Bronchial epithelial cell (primary cell): ENCODE measurements around the gene AOC2. TPM values are rescaled to one million over a fixed set of nuclear protein-coding genes. Genes with fewer than 3 reads are reported as not detected.

Experiments used
- DNase-seq: peaks from one replicate; pipeline ENCODE4 v3.0.0-alpha.2; 2010; ENCODE audit warnings: low read depth
- FAIRE-seq: peaks from 2 replicates; lab custom pipeline; 2011; peaks lifted over from hg19 to GRCh38; lab: Jason Lieb, UNC
- H3K27me3 ChIP-seq: 2 replicates; pipeline ENCODE4 v1.5.1; 2011; ENCODE audit warnings: low read length; ENCODE audit not compliant: control insufficient read depth, insufficient read depth
- H3K36me3 ChIP-seq: 2 replicates; pipeline ENCODE4 v1.5.1; 2011; ENCODE audit warnings: low read length; ENCODE audit not compliant: control insufficient read depth, insufficient read depth
- H3K4me3 ChIP-seq: 2 replicates; pipeline ENCODE4 v1.5.1; 2011; ENCODE audit warnings: mild to moderate bottlenecking, low read depth, low read length, control low read depth
- CTCF ChIP-seq: IDR thresholded peaks from 2 replicates; pipeline ENCODE4 v1.5.1; 2011; ENCODE audit warnings: mild to moderate bottlenecking, moderate library complexity, low read length, control low read depth, inconsistent platforms; ENCODE audit not compliant: insufficient read depth, severe bottlenecking
- total RNA-seq: library from RNA; depleted of rRNA; stranded (reverse); fragments of >200 nt; gene quantifications from 2 replicates; pipeline ENCODE4 v1.2.1, GENCODE V29; 2014

The AOC2 gene
- total RNA-seq, 1 donor from 2014 or later, result 0.79 TPM

- Histone ChIP-seq H3K36me3 (peaks cover 15% of the 10 kb centered on the region), H3K27me3 (no peaks in the 10 kb centered on the region), H3K4me3 (no peak overlapping the region)
- FAIRE-seq, result no peak
- TF ChIP-seq CTCF, result no peak
- no peak for DNase-seq
Measured at GRCh38 chr17:42845918-42846593, 1.7 kb downstream of the AOC2 start.

GRCh38 chr17:42846594-42847280 lies 2.4 kb downstream of the AOC2 start:
- no peak overlapping the region for H3K4me3 ChIP-seq
- H3K36me3 ChIP-seq, result peaks cover 14% of the 10 kb centered on the region
- DNase-seq (peak; percentile 58), FAIRE-seq (peak; percentile 83)
- no peak for TF ChIP-seq CTCF
- no peaks in the 10 kb centered on the region for H3K27me3 ChIP-seq

GRCh38 chr17:42848093-42848492 lies 3.7 kb downstream of the AOC2 start:
- FAIRE-seq, result no peak
- no peak overlapping the region for H3K4me3 ChIP-seq
- peaks cover 8% of the 10 kb centered on the region for H3K36me3 ChIP-seq
- DNase-seq, result no peak
- no peaks in the 10 kb centered on the region for H3K27me3 ChIP-seq
- no peak for TF ChIP-seq CTCF

GRCh38 chr17:42849031-42849430 lies 4.7 kb downstream of the AOC2 start:
- DNase-seq, result no peak
- Histone ChIP-seq H3K27me3 (no peaks in the 10 kb centered on the region), H3K36me3 (peaks cover 5% of the 10 kb centered on the region), H3K4me3 (no peak overlapping the region)
- FAIRE-seq, result no peak
- TF ChIP-seq CTCF, result no peak

GRCh38 chr17:42849451-42850181 lies 5.2 kb downstream of the AOC2 start:
- TF ChIP-seq CTCF, result no peak
- Histone ChIP-seq H3K4me3 (no peak overlapping the region), H3K36me3 (peaks cover 2% of the 10 kb centered on the region), H3K27me3 (no peaks in the 10 kb centered on the region)
- FAIRE-seq (no peak), DNase-seq (no peak)
